Liver (tissue), 9 donors: Measurements from ENCODE around the gene SLC9A3. TPM values are rescaled to one million over a fixed set of nuclear protein-coding genes. Genes with fewer than 3 reads are reported as not detected.

Source experiments
- DNase-seq: peaks from one replicate; pipeline ENCODE4 v3.0.0-alpha.2; 2017; ENCODE audit warnings: low spot score
- H3K27ac ChIP-seq, 2 donors: one replicate each; pipeline ENCODE4 v1.7.0; 2013; ENCODE audit warnings: inconsistent platforms in 2 of 2, low read length in 2 of 2, control low read depth in 1 of 2, low read depth in 1 of 2, mild to moderate bottlenecking in 1 of 2
- H3K27me3 ChIP-seq, 4 donors: one replicate each; pipeline versions ENCODE4 v1.6.1 to v1.7.0; 2013; ENCODE audit warnings: low read length in 3 of 4, inconsistent platforms in 1 of 4, mild to moderate bottlenecking in 1 of 4, moderate library complexity in 1 of 4; ENCODE audit not compliant: control insufficient read depth in 4 of 4, insufficient read depth in 4 of 4
- H3K36me3 ChIP-seq, 4 donors: one replicate each; pipeline versions ENCODE4 v1.6.1 to v1.7.0; 2013; ENCODE audit warnings: low read length in 3 of 4, mild to moderate bottlenecking in 3 of 4, low read depth in 1 of 4, moderate library complexity in 1 of 4; ENCODE audit not compliant: control insufficient read depth in 4 of 4, insufficient read depth in 3 of 4
- H3K4me1 ChIP-seq, 4 donors: one replicate each; pipeline versions ENCODE4 v1.6.1 to v1.7.0; 2013; ENCODE audit warnings: low read length in 3 of 4, mild to moderate bottlenecking in 3 of 4, moderate library complexity in 1 of 4; ENCODE audit not compliant: control insufficient read depth in 4 of 4, insufficient read depth in 4 of 4
- H3K4me3 ChIP-seq, 3 donors: one replicate each; pipeline versions ENCODE4 v1.6.1 to v1.7.0; 2013; ENCODE audit warnings: low read length in 3 of 3, control low read depth in 1 of 3, low read depth in 1 of 3, mild to moderate bottlenecking in 1 of 3
- H3K9ac ChIP-seq, 2 donors: one replicate each; pipeline ENCODE4 v1.7.0; 2013; ENCODE audit warnings: low read length in 2 of 2, mild to moderate bottlenecking in 2 of 2, moderate library complexity in 2 of 2, control low read depth in 1 of 2, low read depth in 1 of 2
- H3K9me3 ChIP-seq, 4 donors: one replicate each; pipeline versions ENCODE4 v1.6.1 to v1.7.0; 2013; ENCODE audit warnings: low read length in 3 of 4; ENCODE audit not compliant: control insufficient read depth in 4 of 4
- EGR1 ChIP-seq, 2 donors: IDR thresholded peaks; 2 replicates each; pipeline ENCODE4 v1.6.1; 2016 to 2018; ENCODE audit warnings: antibody characterized with exemption in 2 of 2, low read depth in 2 of 2
- FOXA1 ChIP-seq: IDR thresholded peaks from 2 replicates; pipeline ENCODE4 v1.6.1; 2016; ENCODE audit warnings: antibody characterized with exemption
- FOXA2 ChIP-seq: IDR thresholded peaks from 2 replicates; pipeline ENCODE4 v1.6.1; 2016; ENCODE audit warnings: antibody characterized with exemption
- GABPA ChIP-seq, 2 donors: IDR thresholded peaks in 1 of 2; conservative IDR thresholded peaks in 1 of 2; 2 replicates each; pipeline ENCODE4 v1.6.1; 2016; ENCODE audit warnings: antibody characterized with exemption in 2 of 2, mild to moderate bottlenecking in 1 of 2, moderate library complexity in 1 of 2
- HNF4A ChIP-seq, 2 donors: conservative IDR thresholded peaks; 2 replicates each; pipeline ENCODE4 v1.6.1; 2016; ENCODE audit warnings: antibody characterized with exemption in 2 of 2, mild to moderate bottlenecking in 2 of 2
- HNF4G ChIP-seq: IDR thresholded peaks from 2 replicates; pipeline ENCODE4 v1.6.1; 2016; ENCODE audit warnings: antibody characterized with exemption
- JUND ChIP-seq, 2 donors: IDR thresholded peaks; 2 replicates each; pipeline ENCODE4 v1.6.1; 2016; ENCODE audit warnings: antibody characterized with exemption in 2 of 2
- NR2F2 ChIP-seq: IDR thresholded peaks from 2 replicates; pipeline ENCODE4 v1.6.1; 2016; ENCODE audit warnings: antibody characterized with exemption
- RAD21 ChIP-seq, 2 donors: IDR thresholded peaks; 2 replicates each; pipeline ENCODE4 v1.6.1; 2016; ENCODE audit warnings: antibody characterized with exemption in 2 of 2, mild to moderate bottlenecking in 2 of 2
- RXRA ChIP-seq, 2 donors: IDR thresholded peaks; 2 replicates each; pipeline ENCODE4 v1.6.1; 2017 to 2018; ENCODE audit warnings: antibody characterized with exemption in 2 of 2, mild to moderate bottlenecking in 1 of 2
- SP1 ChIP-seq: IDR thresholded peaks from 2 replicates; pipeline ENCODE4 v1.6.1; 2018; ENCODE audit warnings: antibody characterized with exemption, mild to moderate bottlenecking
- TAF1 ChIP-seq: conservative IDR thresholded peaks from 2 replicates; pipeline ENCODE4 v1.6.1; 2016; ENCODE audit warnings: antibody characterized with exemption, mild to moderate bottlenecking
- YY1 ChIP-seq: IDR thresholded peaks from 2 replicates; pipeline ENCODE4 v1.6.1; 2016; ENCODE audit warnings: antibody characterized with exemption, mild to moderate bottlenecking
- WGBS: extraction: QIAGEN DNeasy Blood & Tissue Kit; methylation state at CpG from one replicate; pipeline ENCODE4 v1.1.7; 2013; 5-methylcytosine and 5-hydroxymethylcytosine counted together
- polyA plus RNA-seq, 2 donors: library from polyadenylated mRNA; stranded (reverse) in 1 of 2; unstranded in 1 of 2; fragments of 200-250 nt in 1 of 2; fragments of >200 nt in 1 of 2; fragmentation: Nextera tagmentation in 1 of 2; extraction: Ambion mirVana in 1 of 2; gene quantifications; one replicate each; pipeline versions ENCODE4 v1.2.1 to v1.2.3, GENCODE V29; 2013 to 2015
- total RNA-seq, 2 donors: library from RNA; depleted of rRNA; stranded (reverse); fragments of >200 nt; gene quantifications; one replicate each; pipeline ENCODE4 v1.2.3, GENCODE V29; 2014
- TF ChIP-seq, protein P1 (sequence below): IDR thresholded peaks from 2 replicates; pipeline ENCODE4 v1.6.1; 2016; ENCODE audit warnings: antibody characterized with exemption
- TF ChIP-seq, protein P2 (sequence below): fragments of 150-350 bp; IDR thresholded peaks from 2 replicates; pipeline ENCODE4 v1.5.1; 2017; ENCODE audit warnings: improper control_type of control experiment, low read depth, low read length; ENCODE audit not compliant: missing input control
- TF ChIP-seq, protein P3 (sequence below): IDR thresholded peaks from 2 replicates; pipeline ENCODE4 v1.6.1; 2016; ENCODE audit warnings: antibody characterized with exemption
- TF ChIP-seq, protein P4 (sequence below): IDR thresholded peaks from 2 replicates; pipeline ENCODE4 v1.6.1; 2016; ENCODE audit warnings: antibody characterized with exemption, mild to moderate bottlenecking
- TF ChIP-seq, protein P5 (sequence below): IDR thresholded peaks from 2 replicates; pipeline ENCODE4 v1.6.1; 2016; ENCODE audit warnings: antibody characterized with exemption
- donor health status: healthy.
- donor health status: healthy.
- donor health status: healthy.
- donor health status: healthy.
- donor health status: healthy.

Gene SLC9A3
- total and polyA plus RNA-seq, 4 donors: 0.31 to 1.0 (median 0.67) TPM

DNA sequence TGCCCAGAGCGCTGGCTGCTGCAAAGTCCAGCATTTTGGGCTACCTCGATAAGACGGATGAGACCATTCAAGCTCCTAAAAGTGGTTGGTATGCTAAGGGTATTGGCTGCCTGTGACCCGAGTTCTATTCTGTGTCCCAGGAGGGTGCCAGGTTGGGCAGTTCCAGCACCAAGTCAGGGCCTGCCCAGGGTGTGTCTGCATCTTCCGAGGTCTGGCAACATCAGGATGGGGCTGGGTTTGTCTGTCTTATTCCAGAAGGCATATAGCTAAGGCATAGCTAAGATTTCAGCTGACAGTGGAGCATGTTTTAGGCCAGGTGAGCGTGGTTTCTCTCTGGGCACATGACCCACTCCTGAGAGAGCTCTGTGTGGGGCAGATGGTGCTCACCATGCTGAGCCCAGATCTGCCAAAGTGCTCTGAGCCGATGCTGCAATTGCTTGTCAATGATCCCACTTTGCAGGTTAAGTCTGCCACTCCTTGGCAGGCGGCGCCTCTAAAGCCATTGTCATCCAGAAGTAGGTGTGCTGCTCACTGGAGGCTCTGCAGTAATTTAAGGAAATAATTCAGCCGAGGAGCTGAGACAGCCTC, 7.8 kb downstream of the SLC9A3 start:
- Histone ChIP-seq H3K4me1 (no peaks in the 10 kb centered on the region), H3K27ac (no peak overlapping the region), H3K27me3 (peaks cover 0 to 10% (median 4%) of the 10 kb centered on the region in 4 donors), H3K9ac (no peak overlapping the region), H3K4me3 (no peak overlapping the region), H3K9me3 (no peaks in the 10 kb centered on the region), H3K36me3 (no peaks in the 10 kb centered on the region)
- TF ChIP-seq HNF4A (conservative IDR thresholded peaks at IDR 0.05): no peak
- TF ChIP-seq, protein P1, sequence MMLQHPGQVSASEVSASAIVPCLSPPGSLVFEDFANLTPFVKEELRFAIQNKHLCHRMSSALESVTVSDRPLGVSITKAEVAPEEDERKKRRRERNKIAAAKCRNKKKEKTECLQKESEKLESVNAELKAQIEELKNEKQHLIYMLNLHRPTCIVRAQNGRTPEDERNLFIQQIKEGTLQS: no peak
- TF ChIP-seq JUND (IDR thresholded peaks at IDR 0.05): no peak
- no peak for TF ChIP-seq EGR1 (IDR thresholded peaks at IDR 0.05; ENCODE audit: low read depth in 2 of 2)
- no peak for TF ChIP-seq YY1
- TF ChIP-seq TAF1: no peak
- no peak for TF ChIP-seq GABPA (IDR thresholded peaks at IDR 0.05 in 1 of 2, conservative IDR thresholded peaks at IDR 0.05 in 1 of 2)
- no peak for TF ChIP-seq SP1
- TF ChIP-seq, protein P2, sequence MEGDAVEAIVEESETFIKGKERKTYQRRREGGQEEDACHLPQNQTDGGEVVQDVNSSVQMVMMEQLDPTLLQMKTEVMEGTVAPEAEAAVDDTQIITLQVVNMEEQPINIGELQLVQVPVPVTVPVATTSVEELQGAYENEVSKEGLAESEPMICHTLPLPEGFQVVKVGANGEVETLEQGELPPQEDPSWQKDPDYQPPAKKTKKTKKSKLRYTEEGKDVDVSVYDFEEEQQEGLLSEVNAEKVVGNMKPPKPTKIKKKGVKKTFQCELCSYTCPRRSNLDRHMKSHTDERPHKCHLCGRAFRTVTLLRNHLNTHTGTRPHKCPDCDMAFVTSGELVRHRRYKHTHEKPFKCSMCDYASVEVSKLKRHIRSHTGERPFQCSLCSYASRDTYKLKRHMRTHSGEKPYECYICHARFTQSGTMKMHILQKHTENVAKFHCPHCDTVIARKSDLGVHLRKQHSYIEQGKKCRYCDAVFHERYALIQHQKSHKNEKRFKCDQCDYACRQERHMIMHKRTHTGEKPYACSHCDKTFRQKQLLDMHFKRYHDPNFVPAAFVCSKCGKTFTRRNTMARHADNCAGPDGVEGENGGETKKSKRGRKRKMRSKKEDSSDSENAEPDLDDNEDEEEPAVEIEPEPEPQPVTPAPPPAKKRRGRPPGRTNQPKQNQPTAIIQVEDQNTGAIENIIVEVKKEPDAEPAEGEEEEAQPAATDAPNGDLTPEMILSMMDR: no peak
- no peak for TF ChIP-seq RAD21 (IDR thresholded peaks at IDR 0.05)
- TF ChIP-seq FOXA1: no peak
- TF ChIP-seq, protein P3, sequence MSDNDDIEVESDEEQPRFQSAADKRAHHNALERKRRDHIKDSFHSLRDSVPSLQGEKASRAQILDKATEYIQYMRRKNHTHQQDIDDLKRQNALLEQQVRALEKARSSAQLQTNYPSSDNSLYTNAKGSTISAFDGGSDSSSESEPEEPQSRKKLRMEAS: no peak
- TF ChIP-seq NR2F2: no peak
- TF ChIP-seq RXRA (IDR thresholded peaks at IDR 0.05): no peak
- TF ChIP-seq HNF4G: no peak
- no peak for TF ChIP-seq FOXA2
- TF ChIP-seq, protein P4, sequence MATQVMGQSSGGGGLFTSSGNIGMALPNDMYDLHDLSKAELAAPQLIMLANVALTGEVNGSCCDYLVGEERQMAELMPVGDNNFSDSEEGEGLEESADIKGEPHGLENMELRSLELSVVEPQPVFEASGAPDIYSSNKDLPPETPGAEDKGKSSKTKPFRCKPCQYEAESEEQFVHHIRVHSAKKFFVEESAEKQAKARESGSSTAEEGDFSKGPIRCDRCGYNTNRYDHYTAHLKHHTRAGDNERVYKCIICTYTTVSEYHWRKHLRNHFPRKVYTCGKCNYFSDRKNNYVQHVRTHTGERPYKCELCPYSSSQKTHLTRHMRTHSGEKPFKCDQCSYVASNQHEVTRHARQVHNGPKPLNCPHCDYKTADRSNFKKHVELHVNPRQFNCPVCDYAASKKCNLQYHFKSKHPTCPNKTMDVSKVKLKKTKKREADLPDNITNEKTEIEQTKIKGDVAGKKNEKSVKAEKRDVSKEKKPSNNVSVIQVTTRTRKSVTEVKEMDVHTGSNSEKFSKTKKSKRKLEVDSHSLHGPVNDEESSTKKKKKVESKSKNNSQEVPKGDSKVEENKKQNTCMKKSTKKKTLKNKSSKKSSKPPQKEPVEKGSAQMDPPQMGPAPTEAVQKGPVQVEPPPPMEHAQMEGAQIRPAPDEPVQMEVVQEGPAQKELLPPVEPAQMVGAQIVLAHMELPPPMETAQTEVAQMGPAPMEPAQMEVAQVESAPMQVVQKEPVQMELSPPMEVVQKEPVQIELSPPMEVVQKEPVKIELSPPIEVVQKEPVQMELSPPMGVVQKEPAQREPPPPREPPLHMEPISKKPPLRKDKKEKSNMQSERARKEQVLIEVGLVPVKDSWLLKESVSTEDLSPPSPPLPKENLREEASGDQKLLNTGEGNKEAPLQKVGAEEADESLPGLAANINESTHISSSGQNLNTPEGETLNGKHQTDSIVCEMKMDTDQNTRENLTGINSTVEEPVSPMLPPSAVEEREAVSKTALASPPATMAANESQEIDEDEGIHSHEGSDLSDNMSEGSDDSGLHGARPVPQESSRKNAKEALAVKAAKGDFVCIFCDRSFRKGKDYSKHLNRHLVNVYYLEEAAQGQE: no peak
- TF ChIP-seq, protein P5, sequence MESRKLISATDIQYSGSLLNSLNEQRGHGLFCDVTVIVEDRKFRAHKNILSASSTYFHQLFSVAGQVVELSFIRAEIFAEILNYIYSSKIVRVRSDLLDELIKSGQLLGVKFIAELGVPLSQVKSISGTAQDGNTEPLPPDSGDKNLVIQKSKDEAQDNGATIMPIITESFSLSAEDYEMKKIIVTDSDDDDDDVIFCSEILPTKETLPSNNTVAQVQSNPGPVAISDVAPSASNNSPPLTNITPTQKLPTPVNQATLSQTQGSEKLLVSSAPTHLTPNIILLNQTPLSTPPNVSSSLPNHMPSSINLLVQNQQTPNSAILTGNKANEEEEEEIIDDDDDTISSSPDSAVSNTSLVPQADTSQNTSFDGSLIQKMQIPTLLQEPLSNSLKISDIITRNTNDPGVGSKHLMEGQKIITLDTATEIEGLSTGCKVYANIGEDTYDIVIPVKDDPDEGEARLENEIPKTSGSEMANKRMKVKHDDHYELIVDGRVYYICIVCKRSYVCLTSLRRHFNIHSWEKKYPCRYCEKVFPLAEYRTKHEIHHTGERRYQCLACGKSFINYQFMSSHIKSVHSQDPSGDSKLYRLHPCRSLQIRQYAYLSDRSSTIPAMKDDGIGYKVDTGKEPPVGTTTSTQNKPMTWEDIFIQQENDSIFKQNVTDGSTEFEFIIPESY: no peak
- DNase-seq: no peak
- WGBS: 81% methylated on average over 10 of the region's 10 CpGs
